GM19438 (cell line): ENCODE data around the gene RAB21.
"Not testable (repeated sequence)": the region's sequence is repeated elsewhere in the genome, so short reads cannot be mapped to it uniquely, and the experiment has no call there.

Experiments used
- ATAC-seq: cut with Tn5 transposase; IDR thresholded peaks from one replicate; pipeline ENCODE4 v1.9.1; 2021; ENCODE audit warnings: low read depth; ENCODE audit not compliant: unreplicated experiment

RAB21 gene

DNA sequence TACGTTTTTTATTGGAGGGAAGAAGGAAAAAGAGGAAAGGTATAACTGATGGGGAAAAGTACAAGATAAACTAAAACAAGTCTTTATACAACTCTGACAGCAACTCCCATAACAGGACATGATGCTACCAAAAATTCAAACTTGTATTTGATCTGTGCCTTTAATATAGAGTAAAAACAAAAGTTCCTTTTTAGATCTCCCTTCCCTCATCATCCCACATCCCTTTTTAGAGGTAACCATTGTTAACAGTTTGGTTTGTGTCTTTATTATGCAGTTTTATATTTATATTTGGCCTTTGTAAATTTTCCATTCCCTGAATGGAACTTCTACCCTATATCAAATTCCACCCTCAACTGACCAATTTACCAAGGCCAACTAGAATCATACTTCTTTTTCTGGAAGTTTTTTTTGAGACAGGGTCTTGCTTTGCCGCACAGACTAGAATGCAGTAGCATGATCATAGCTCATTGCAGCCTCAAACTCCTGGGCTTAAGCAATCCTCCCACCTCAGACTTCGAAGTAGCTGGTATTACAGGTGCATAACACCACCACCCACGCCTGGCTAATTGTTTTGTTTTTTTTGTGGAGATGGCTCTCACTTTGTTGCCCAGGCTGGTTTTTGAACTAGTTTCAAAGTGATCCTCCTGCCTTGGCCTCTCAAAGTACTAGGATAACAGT, 36.9 kb downstream of the RAB21 start:
- ATAC-seq = no peak

DNA sequence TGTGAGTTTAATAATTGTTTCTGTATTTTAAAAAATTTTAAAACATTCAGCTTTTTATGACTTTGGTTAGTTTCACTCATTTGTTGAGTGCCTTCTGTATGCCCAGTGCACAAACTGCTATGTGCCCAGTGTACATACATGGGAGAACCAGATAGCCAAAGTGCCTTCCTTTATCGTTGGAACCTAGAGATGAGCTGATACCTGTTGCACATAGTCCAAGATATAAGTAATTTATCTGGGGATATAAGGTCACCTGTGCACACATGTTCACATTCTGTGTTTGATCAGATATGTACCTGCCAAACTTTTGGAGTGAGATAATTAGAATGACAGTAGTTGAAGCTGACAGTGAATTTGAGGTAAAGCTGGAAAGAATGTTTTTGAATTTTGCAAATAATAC, 37.9 kb downstream of the RAB21 start:
- no peak for ATAC-seq

DNA sequence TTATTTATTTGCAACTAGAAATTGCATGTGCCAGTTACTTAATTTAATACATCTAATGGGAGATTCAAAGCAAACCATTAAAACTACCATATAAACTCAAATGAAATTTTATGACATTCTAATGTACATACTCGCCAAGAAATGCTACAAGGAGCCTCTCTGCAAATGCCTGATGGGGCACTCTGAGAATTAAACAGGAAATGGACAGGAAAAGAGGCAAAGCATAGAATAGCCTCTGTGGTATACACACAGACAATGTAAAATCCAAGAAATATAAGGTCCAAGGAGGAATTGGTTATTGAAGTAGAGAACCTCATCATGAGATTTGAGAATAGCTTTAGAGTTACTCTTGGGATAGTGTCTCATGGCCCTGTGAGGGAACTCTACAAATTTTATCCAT, 41.2 kb downstream of the RAB21 start:
- ATAC-seq = no peak

DNA sequence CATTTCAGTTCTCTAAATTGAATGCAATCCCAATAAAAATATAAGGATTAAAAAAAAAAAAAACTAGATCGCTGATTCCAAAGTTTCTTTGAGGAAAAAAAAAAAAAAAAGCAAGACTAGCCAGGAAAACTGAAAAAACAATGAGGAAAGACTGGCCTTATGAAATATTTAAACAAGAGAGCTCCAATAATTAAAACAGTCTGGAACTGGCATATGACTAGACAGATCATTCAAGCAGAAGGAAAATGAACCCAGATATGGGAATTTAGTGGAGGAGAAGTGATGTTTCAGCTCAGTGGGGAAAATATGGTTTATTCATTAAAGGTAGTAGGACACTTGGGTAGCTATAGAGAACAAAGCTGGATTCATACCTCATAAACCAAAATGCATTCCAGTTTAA, 42.9 kb downstream of the RAB21 start:
- no peak for ATAC-seq

DNA sequence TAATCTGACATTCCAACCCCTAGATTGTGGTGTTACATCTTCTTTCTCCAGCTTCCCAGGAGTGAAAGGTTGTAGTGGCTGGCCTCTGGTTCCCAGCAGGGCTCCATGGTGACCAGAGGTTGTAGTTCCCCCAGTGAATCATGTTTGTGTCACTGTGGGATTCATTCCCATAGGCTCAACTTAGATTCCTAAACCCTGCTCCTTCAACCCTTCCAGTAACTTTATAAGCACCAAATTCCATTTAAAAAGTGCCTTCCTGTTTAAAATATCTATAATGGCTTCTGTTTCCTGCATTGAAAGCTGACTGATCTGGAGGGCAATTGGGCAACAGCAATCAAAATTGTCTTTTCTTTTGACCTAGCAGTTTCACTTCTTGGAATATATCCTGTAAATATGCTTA, 44.4 kb downstream of the RAB21 start:
- ATAC-seq = no peak

DNA sequence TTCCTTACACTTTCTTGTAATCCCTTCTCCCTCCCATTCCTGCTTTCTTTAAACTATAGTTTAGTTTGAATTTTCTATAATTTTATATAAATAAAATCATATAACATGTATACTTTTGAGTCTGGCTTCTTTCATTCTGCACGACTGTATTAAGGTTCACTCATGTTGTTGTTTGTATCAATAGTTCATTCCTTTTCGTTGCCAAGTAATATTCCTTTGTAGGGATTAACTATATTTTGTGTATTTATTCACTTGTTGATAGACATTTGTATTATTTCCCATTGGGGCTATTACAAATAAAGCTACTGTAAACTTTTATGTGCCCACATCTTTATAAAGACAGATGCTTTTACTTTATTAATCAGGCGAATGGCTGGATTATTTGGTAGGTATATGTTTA, 45.5 kb downstream of the RAB21 start:
- no peak for ATAC-seq

DNA sequence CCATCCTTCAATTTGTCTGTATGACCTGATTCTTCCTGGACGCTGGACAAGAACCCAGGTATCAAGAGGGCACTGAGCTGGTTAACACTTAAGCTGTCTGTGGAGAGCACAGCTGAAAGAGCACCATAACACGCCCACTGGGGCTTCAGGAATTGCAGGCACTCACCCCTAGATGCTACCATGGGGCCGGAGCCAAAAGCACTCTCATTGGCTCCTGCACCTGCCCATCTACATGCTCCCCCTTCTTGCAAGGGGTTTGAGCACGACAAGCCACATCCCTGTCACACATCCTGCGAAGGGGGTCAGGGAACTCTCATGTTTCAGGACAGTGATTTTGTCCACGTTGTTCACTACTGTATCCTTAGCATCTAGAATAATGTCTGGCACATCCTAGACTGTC, 49.8 kb downstream of the RAB21 start:
- no peak for ATAC-seq

DNA sequence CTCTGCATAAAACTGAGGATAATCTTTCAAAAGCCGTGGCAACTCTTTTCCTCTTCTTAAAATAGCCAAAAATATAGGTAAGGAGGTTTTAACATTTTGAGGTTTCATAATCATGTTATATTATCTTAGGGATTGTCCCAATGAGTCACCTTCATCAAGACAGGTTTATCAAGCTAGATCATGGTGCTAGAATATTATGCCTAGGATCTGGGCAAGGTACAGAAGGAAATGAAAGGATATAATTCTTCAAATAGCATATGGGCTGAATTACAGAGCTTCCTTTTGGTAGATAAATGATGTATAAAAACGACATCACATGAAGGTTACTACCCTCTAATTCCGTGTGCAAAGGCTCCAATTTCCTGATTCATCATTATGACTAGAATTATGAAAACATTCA, 56.3 kb downstream of the RAB21 start:
- no peak for ATAC-seq

DNA sequence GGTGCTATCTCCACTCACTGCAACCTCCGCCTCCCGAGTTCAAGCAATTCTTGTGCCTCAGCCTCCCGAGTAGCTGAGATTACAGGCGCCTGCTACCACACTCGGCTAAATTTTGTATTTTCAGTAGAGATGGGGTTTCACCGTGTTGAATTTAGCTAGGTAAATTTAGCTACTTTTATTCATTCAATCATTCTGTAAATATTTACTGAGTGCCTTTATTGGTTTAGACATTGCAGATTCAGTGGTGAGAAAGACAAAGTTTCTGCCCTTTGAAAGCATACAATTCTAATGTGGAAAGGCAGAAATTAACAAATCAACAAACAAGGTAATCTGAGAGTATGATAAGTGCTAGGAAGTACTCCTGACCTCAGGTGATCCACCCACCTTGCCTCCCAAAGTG, 60.6 kb downstream of the RAB21 start:
- not testable (repeated sequence) for ATAC-seq

DNA sequence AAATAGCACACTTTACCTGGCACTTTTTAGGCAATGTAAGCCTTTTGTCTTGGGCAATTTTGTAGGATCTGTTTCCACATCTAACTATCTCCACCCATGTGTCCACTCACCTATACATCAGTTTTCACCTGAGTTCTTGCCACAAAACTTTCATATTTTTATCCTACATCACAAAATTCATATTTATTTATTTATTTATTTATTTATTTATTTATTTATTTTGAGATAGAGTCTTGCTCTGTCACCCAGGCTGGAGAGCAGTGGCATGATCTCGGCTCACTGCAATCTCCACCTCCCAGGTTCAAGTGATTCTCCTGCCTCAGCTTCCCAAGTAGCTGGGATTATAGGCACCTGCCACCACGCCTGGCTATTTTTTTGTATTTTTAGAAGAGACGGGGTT, 67.4 kb downstream of the RAB21 start:
- ATAC-seq = not testable (repeated sequence)

DNA sequence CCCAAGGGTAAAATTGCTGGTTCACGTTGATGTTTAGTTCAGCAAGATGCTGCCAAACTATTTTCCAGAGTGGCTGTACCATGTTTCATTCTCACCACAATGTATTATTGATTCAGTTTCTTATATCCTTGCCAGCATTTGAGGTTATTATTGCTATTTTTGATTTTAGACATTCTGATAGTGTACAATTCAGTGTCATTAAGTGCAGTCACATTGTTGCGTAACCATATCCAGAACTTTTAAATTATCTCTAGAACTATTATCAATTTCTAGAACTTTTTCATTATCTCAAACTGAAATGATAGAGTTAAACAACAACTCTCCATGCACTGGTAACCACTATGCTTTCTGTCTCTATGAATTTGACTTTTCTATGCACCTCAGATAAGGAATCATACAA, 74.2 kb downstream of the RAB21 start:
- ATAC-seq = no peak

DNA sequence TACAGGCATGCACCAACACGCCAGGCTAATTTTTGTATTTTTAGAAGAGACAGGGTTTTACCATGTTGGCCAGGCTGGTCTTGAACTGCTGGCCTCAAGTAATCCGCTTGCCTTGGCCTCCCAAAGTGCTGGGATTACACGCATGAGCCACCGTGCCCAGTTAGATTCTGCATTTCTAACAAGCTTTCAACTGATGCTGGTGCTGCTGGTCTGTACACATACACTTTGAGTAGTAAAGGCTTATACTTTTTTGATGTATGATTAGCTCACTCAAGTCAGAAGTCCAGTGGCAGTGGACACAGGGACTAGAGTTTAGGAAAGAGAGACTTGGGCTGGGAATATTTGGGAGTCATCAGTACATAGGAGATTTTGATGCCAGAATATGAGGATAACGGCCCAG, 82.7 kb downstream of the RAB21 start:
- ATAC-seq = no peak

DNA sequence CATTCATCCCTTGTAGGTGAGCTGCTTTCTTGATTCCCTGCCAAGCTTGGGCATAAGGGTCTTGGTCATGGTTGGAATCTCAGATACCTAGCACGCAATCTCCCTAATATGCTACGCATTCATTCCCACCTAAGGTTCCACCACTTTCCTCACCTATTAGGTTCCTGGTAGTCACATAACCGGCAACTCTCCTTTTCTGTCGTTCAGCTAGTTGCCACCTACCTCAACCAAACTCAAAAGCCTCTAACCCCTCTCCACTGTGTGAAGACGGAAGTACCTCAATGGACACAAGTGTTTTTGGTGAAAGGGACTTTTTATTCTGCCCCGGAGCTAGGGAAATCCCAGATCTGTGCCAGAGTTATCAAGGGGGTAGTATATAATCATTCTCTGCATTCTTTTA, 83.6 kb downstream of the RAB21 start:
- ATAC-seq = no peak

DNA sequence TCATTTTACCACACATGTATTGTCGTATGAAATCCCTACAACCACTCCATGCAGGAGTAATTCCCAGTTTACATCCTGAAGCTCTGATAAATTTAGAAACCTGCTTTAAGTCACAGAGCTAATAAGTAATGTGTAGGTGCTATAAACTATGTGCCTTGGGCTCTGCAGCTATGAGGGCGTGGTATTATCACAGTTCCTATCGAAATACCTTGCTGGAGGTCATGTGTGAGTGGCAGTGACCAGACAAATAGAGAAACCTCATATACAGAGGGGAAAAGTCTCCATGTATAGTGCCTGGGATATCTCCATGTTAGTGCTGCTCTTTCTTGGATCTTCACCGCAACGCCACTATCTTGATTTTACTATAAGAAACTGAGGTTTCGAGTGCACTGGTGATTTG, 84.0 kb downstream of the RAB21 start:
- no peak for ATAC-seq

DNA sequence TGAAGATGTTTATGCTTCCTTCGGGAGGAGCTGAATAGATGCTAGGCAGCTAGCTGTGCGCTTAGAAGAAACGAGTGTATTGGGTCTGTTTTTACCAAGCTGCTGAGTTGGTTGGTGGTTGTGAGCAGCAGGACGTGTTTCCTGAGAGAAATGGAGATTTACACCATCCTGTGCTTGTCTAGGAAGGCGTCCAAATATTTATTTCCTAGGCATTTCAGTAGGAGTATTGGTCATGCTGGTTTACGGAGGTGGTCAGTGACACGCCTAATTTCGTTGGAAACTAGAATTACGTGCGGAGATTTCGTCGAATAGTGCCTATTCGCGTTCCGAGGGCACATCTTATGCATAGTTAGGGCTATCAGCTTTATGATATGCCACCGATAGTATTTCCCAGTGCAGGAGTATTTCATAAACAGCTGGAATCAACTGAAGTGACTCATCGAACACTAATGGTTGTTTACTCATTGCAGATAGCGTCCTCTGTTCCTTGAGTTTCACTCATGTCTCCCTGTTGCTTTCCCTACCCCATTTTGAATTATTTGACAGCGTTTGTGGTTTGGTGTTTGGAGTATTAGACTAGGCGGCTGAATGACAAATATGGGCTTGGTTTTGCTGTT, 85.7 kb downstream of the RAB21 start:
- peak; percentile 15 for ATAC-seq

DNA sequence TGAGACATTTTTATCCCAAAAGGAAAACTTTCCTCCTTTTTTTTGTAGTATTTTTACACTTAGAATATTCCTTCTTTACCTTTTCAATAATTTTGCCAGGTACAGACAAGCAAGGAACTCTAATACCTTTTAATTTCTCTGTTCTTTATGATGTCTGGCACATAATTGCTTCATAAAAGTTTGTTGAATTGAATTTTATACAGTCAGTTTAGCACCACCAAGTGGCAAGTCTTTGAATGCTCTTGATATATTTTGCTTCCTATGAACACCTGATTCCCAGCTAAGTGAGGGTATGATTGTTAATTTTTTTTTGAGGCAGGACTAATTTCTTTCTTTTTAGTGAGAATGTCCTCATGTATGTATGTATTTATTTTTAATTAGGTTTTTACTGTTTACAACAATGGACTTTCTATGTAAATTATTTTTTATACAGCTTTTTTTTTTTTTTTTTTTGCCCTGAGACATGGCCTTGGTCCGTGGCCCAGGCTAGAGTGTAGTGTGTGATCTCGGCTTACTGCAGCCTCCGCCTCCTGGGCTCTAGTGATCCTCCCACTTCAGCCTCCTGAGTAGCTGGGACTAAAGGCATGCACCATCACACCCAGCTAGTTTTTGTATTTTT, 91.8 kb downstream of the RAB21 start:
- ATAC-seq = no peak

DNA sequence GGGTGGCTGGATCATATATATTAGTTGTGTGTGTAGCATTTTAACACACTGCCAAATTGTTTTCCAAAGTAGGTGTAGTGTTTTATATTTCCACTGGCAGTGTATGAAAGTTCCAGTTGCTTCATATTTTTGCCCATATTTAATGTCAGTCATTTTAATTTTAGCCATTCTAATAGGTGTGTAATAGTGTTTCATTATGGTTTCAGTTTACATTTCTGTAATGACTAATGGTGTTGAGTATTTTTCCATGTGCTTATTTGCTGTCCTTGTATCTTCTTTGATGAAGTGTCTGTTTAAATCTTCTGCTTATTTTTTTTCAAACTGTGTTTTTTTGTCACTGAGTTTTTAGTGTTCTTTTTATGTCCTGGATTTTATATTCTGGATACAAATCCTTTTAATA, 93.5 kb downstream of the RAB21 start:
- ATAC-seq = no peak

DNA sequence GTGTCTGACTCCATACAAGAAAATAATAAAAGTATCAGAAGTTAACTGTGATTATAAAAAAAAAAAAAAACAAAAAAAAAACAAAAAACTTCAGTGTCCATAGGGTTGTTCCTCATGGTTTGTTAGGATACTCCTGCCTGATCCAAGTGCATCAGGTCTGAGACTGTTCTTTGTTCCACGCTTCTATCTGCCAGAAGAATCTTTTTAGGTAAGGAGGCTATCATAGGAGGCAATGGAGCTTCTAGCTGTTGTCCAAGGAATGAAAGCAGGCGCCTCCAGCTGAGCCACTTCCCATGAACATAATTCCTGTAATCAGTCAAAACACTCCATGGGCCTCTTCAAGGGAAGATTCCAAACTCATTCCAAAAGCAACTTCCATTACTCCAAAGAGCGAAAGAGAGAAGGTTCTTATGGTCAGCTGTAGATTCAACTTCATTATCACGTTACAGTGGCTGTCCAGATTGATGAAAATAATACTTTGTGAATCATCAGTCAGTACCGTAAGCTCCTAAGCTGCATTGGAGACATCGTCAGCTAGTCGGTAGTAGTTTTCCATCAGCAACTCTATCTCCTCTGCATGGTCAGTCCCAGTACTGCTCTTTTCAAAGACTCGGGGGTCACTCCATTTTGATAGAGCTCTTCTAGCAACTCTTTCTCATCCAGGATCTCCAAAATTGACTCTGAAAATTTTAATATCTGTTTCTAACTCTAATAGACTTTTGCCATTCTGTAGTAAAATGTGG, 94.6 kb downstream of the RAB21 start:
- ATAC-seq = no peak
